Activated T-cell treated with anti-CD3 and anti-CD28 coated beads, Interleukin-2, amount 50 U/mL, for 72 hours (primary cell): ENCODE data around the gene POM121. TPM values are rescaled to one million over a fixed set of nuclear protein-coding genes. Genes with fewer than 3 reads are reported as not detected.
"Not testable (repeated sequence)": the region's sequence is repeated elsewhere in the genome, so short reads cannot be mapped to it uniquely, and the experiment has no call there.

Source experiments
- ATAC-seq, 2 donors: fragments of 150-1000 bp; cut with Tn5 transposase; replicated peaks in 1 of 2; 2 replicates each; pipeline ENCODE4 v1.10.0; 2021; ENCODE audit warnings: moderate library complexity in 2 of 2, mild to moderate bottlenecking in 1 of 2
- DNase-seq, 2 donors: peaks; one replicate each; pipeline ENCODE4 v3.0.0; 2021 to 2022; ENCODE audit warnings: mixed read lengths in 1 of 2
- H3K27ac Mint-ChIP-seq: one replicate; pipeline ENCODE4 v1.8.0; 2022; ENCODE audit warnings: mild to moderate bottlenecking, moderate library complexity, mixed read lengths
- H3K27me3 Mint-ChIP-seq: one replicate; pipeline ENCODE4 v1.8.0; 2022; ENCODE audit warnings: low read depth, mixed read lengths
- H3K36me3 Mint-ChIP-seq, 2 donors: one replicate each; pipeline ENCODE4 v1.8.0; 2022; ENCODE audit warnings: mixed read lengths in 2 of 2, mild to moderate bottlenecking in 1 of 2; ENCODE audit not compliant: insufficient read depth in 2 of 2
- H3K4me1 Mint-ChIP-seq: one replicate; pipeline ENCODE4 v1.8.0; 2022; ENCODE audit warnings: low read depth, mixed read lengths
- H3K4me3 Mint-ChIP-seq, 2 donors: one replicate each; pipeline ENCODE4 v1.8.0; 2022; ENCODE audit warnings: mild to moderate bottlenecking in 2 of 2, mixed read lengths in 2 of 2, moderate library complexity in 2 of 2
- H3K9me3 Mint-ChIP-seq, 2 donors: one replicate each; pipeline ENCODE4 v1.8.0; 2022; ENCODE audit warnings: mixed read lengths in 2 of 2
- total RNA-seq, 2 donors: library from RNA; stranded (reverse); gene quantifications; one replicate each; pipeline ENCODE4 v1.2.3, GENCODE V29; 2022

The POM121 gene
- total RNA-seq, 2 donors from 2014 or later = 63.4 to 68.0 TPM

- not testable (repeated sequence) for H3K27me3 Mint-ChIP-seq, H3K27ac Mint-ChIP-seq, ATAC-seq, H3K4me3 Mint-ChIP-seq, DNase-seq, H3K9me3 Mint-ChIP-seq
- peaks cover 15 to 35% of the 10 kb centered on the region in 2 donors for H3K36me3 Mint-ChIP-seq
- peaks cover 30% of the 10 kb centered on the region for H3K4me1 Mint-ChIP-seq
These were observed 2.9 kb downstream of the POM121 start for GRCh38 chr7:72927791-72928190.

- H3K27ac Mint-ChIP-seq = peak overlapping the region; percentile 81
- H3K4me3 Mint-ChIP-seq = not testable (repeated sequence)
- peaks cover 27% of the 10 kb centered on the region for H3K4me1 Mint-ChIP-seq
These were observed 3.3 kb downstream of the POM121 start for GRCh38 chr7:72928216-72928615.

GRCh38 chr7:72942022-72942705, 17.3 kb downstream of the POM121 start:
- not testable (repeated sequence) for H3K4me1 Mint-ChIP-seq, H3K9me3 Mint-ChIP-seq, H3K27ac Mint-ChIP-seq, H3K4me3 Mint-ChIP-seq, DNase-seq, H3K27me3 Mint-ChIP-seq
- peak in 1 of 2 donors; percentile 27 for ATAC-seq
- peaks cover 4 to 17% of the 10 kb centered on the region in 2 donors for H3K36me3 Mint-ChIP-seq

More at GRCh38 chr7:72928216-72928615, 3.3 kb downstream of the POM121 start:
- H3K36me3 Mint-ChIP-seq = peaks cover 15 to 35% of the 10 kb centered on the region in 2 donors
- not testable (repeated sequence) for H3K9me3 Mint-ChIP-seq, DNase-seq, ATAC-seq, H3K27me3 Mint-ChIP-seq

GRCh38 chr7:72942956-72943355, 18.1 kb downstream of the POM121 start:
- DNase-seq, ATAC-seq, H3K9me3 Mint-ChIP-seq, H3K27ac Mint-ChIP-seq, H3K27me3 Mint-ChIP-seq, H3K4me3 Mint-ChIP-seq, H3K4me1 Mint-ChIP-seq: not testable (repeated sequence)
- H3K36me3 Mint-ChIP-seq = peaks cover 4 to 16% of the 10 kb centered on the region in 2 donors

GRCh38 chr7:72944937-72945336, 20.0 kb downstream of the POM121 start:
- DNase-seq, H3K4me3 Mint-ChIP-seq, H3K4me1 Mint-ChIP-seq, H3K36me3 Mint-ChIP-seq, H3K27ac Mint-ChIP-seq, H3K9me3 Mint-ChIP-seq, H3K27me3 Mint-ChIP-seq: not testable (repeated sequence)
- peak in 1 of 2 donors; percentile 12 for ATAC-seq

GRCh38 chr7:72945597-72945996, 20.7 kb downstream of the POM121 start:
- not testable (repeated sequence) for H3K4me1 Mint-ChIP-seq, H3K36me3 Mint-ChIP-seq, ATAC-seq, H3K9me3 Mint-ChIP-seq, H3K4me3 Mint-ChIP-seq, DNase-seq, H3K27me3 Mint-ChIP-seq, H3K27ac Mint-ChIP-seq

GRCh38 chr7:72946130-72946745, 21.3 kb downstream of the POM121 start:
- H3K9me3 Mint-ChIP-seq, H3K4me1 Mint-ChIP-seq, DNase-seq, H3K36me3 Mint-ChIP-seq, ATAC-seq, H3K27me3 Mint-ChIP-seq, H3K27ac Mint-ChIP-seq, H3K4me3 Mint-ChIP-seq: not testable (repeated sequence)

GRCh38 chr7:72948714-72949113, 23.8 kb downstream of the POM121 start:
- not testable (repeated sequence) for H3K4me3 Mint-ChIP-seq, H3K9me3 Mint-ChIP-seq, H3K36me3 Mint-ChIP-seq, DNase-seq, H3K27me3 Mint-ChIP-seq, ATAC-seq, H3K4me1 Mint-ChIP-seq, H3K27ac Mint-ChIP-seq

- H3K36me3 Mint-ChIP-seq, ATAC-seq, H3K27me3 Mint-ChIP-seq, H3K9me3 Mint-ChIP-seq, H3K4me1 Mint-ChIP-seq, DNase-seq, H3K4me3 Mint-ChIP-seq, H3K27ac Mint-ChIP-seq: not testable (repeated sequence)
These were observed 24.4 kb downstream of the POM121 start for GRCh38 chr7:72949276-72949675.

GRCh38 chr7:72949686-72950085, 24.8 kb downstream of the POM121 start:
- not testable (repeated sequence) for H3K4me1 Mint-ChIP-seq, DNase-seq, H3K4me3 Mint-ChIP-seq, H3K27me3 Mint-ChIP-seq, H3K27ac Mint-ChIP-seq, H3K9me3 Mint-ChIP-seq, ATAC-seq, H3K36me3 Mint-ChIP-seq

- H3K9me3 Mint-ChIP-seq, H3K27me3 Mint-ChIP-seq, H3K36me3 Mint-ChIP-seq, ATAC-seq, DNase-seq, H3K27ac Mint-ChIP-seq, H3K4me3 Mint-ChIP-seq, H3K4me1 Mint-ChIP-seq: not testable (repeated sequence)
These were observed 25.5 kb downstream of the POM121 start for GRCh38 chr7:72950432-72950831.

GRCh38 chr7:72953901-72954562, 29.1 kb downstream of the POM121 start:
- H3K36me3 Mint-ChIP-seq, H3K9me3 Mint-ChIP-seq, H3K27ac Mint-ChIP-seq, DNase-seq, H3K4me1 Mint-ChIP-seq, H3K27me3 Mint-ChIP-seq, H3K4me3 Mint-ChIP-seq: not testable (repeated sequence)
- peak; percentile 66 to 70 for ATAC-seq

GRCh38 chr7:72954563-72955198, 29.8 kb downstream of the POM121 start:
- ATAC-seq = peak; percentile 92
- DNase-seq, H3K4me1 Mint-ChIP-seq, H3K9me3 Mint-ChIP-seq, H3K27me3 Mint-ChIP-seq, H3K27ac Mint-ChIP-seq, H3K36me3 Mint-ChIP-seq: not testable (repeated sequence)
- peak overlapping the region; percentile 68 to 84 for H3K4me3 Mint-ChIP-seq
